ENCODE measurements around the gene CBY3. TPM values are rescaled to one million over a fixed set of nuclear protein-coding genes. Genes with fewer than 3 reads are reported as not detected.
"Not testable (repeated sequence)": the region's sequence is repeated elsewhere in the genome, so short reads cannot be mapped to it uniquely, and the experiment has no call there.

CBY3 gene
- total RNA-seq, 8 experiments from 2014 or later, result 0.61 to 3.3 (median 1.8) TPM

- H3K4me3 ChIP-seq; in situ Hi-C loops (cut with MboI; ENCODE audit: low pct_unique_long_range_greater_than_20kb in 2 of 9, low sequenced_read_pairs in 9 of 9, unreplicated experiment in 9 of 9); H3K27ac ChIP-seq; H3K4me1 ChIP-seq (replicated peaks in 1 of 2): not testable (repeated sequence)
- ATAC-seq (replicated peaks in 6 of 8), result peak; percentile 92 to 97 (median 96)
- no CpG with 5 or more reads among the region's 50 CpGs for WGBS, 10 experiments
Measured at GRCh38 chr5:179657302-179658178, 23.3 kb downstream of the CBY3 start.

- in situ Hi-C loops (cut with MboI; ENCODE audit: low pct_unique_long_range_greater_than_20kb in 2 of 9, low sequenced_read_pairs in 9 of 9, unreplicated experiment in 9 of 9); ATAC-seq (replicated peaks in 6 of 8); H3K4me1 ChIP-seq (replicated peaks in 1 of 2); H3K27ac ChIP-seq; H3K4me3 ChIP-seq: not testable (repeated sequence)
- 67 to 100% (median 100%) methylated on average over 1 of the region's 2 CpGs; no CpG with 5 or more reads in 5 of the 10 experiments for WGBS, 10 experiments
Measured at GRCh38 chr5:179653135-179653534, 27.7 kb downstream of the CBY3 start.

GRCh38 chr5:179650245-179650644 is 30.6 kb downstream of the CBY3 start:
- H3K27ac ChIP-seq; ATAC-seq (replicated peaks in 6 of 8); in situ Hi-C loops (cut with MboI; ENCODE audit: low pct_unique_long_range_greater_than_20kb in 2 of 9, low sequenced_read_pairs in 9 of 9, unreplicated experiment in 9 of 9); H3K4me3 ChIP-seq; H3K4me1 ChIP-seq (replicated peaks in 1 of 2): not testable (repeated sequence)
- WGBS, 10 experiments, result no CpG with 5 or more reads among the region's 26 CpGs

GRCh38 chr5:179649166-179649703 is 31.6 kb downstream of the CBY3 start:
- ATAC-seq (replicated peaks in 6 of 8), result peak in 4 of 8 experiments; percentile 20 to 85 (median 30)
- in situ Hi-C loops (cut with MboI; ENCODE audit: low pct_unique_long_range_greater_than_20kb in 2 of 9, low sequenced_read_pairs in 9 of 9, unreplicated experiment in 9 of 9); H3K27ac ChIP-seq; H3K4me3 ChIP-seq; H3K4me1 ChIP-seq (replicated peaks in 1 of 2): not testable (repeated sequence)
- WGBS, 10 experiments, result 92% methylated on average over 2 of the region's 10 CpGs; no CpG with 5 or more reads in 9 of the 10 experiments

- no peak overlapping the region for H3K4me3 ChIP-seq
- in situ Hi-C loops (cut with MboI; ENCODE audit: low pct_unique_long_range_greater_than_20kb in 2 of 9, low sequenced_read_pairs in 9 of 9, unreplicated experiment in 9 of 9), result no loop called here
- H3K4me1 ChIP-seq (replicated peaks in 1 of 2), result peaks cover 0 to 2% of the 10 kb centered on the region in 2 donors
- ATAC-seq (replicated peaks in 6 of 8), result peak in 1 of 8 experiments; percentile 10
- 100% methylated on average over 1 of the region's 9 CpGs; no CpG with 5 or more reads in 8 of the 10 experiments for WGBS, 10 experiments
- H3K27ac ChIP-seq, result no peak overlapping the region
Measured at GRCh38 chr5:179648410-179648809, 32.4 kb downstream of the CBY3 start.

GRCh38 chr5:179644766-179645165 is 36.1 kb downstream of the CBY3 start:
- H3K27ac ChIP-seq; ATAC-seq (replicated peaks in 6 of 8); H3K4me1 ChIP-seq (replicated peaks in 1 of 2); H3K4me3 ChIP-seq; in situ Hi-C loops (cut with MboI; ENCODE audit: low pct_unique_long_range_greater_than_20kb in 2 of 9, low sequenced_read_pairs in 9 of 9, unreplicated experiment in 9 of 9): not testable (repeated sequence)
- 80 to 100% methylated on average over 1 to 2 of the region's 5 CpGs; no CpG with 5 or more reads in 8 of the 10 experiments for WGBS, 10 experiments

GRCh38 chr5:179643141-179643920 is 37.5 kb downstream of the CBY3 start:
- H3K4me1 ChIP-seq (replicated peaks in 1 of 2); in situ Hi-C loops (cut with MboI; ENCODE audit: low pct_unique_long_range_greater_than_20kb in 2 of 9, low sequenced_read_pairs in 9 of 9, unreplicated experiment in 9 of 9); ATAC-seq (replicated peaks in 6 of 8); H3K27ac ChIP-seq; H3K4me3 ChIP-seq: not testable (repeated sequence)
- WGBS, 10 experiments, result 71 to 100% (median 80%) methylated on average over 1 to 8 of the region's 16 CpGs; no CpG with 5 or more reads in 3 of the 10 experiments

GRCh38 chr5:179642626-179643025 is 38.2 kb downstream of the CBY3 start:
- H3K4me1 ChIP-seq (replicated peaks in 1 of 2); H3K4me3 ChIP-seq; ATAC-seq (replicated peaks in 6 of 8); H3K27ac ChIP-seq; in situ Hi-C loops (cut with MboI; ENCODE audit: low pct_unique_long_range_greater_than_20kb in 2 of 9, low sequenced_read_pairs in 9 of 9, unreplicated experiment in 9 of 9): not testable (repeated sequence)
- 80 to 100% methylated on average over 1 to 3 of the region's 17 CpGs; no CpG with 5 or more reads in 8 of the 10 experiments for WGBS, 10 experiments

- ATAC-seq (replicated peaks in 6 of 8); H3K4me3 ChIP-seq; in situ Hi-C loops (cut with MboI; ENCODE audit: low pct_unique_long_range_greater_than_20kb in 2 of 9, low sequenced_read_pairs in 9 of 9, unreplicated experiment in 9 of 9); H3K27ac ChIP-seq; H3K4me1 ChIP-seq (replicated peaks in 1 of 2): not testable (repeated sequence)
- no CpG with 5 or more reads among the region's 4 CpGs for whole genome bisulfite sequencing, 10 experiments
Measured at GRCh38 chr5:179641745-179642144, 39.1 kb downstream of the CBY3 start.

GRCh38 chr5:179639296-179639695 is 41.5 kb downstream of the CBY3 start:
- H3K4me3 ChIP-seq; in situ Hi-C loops (cut with MboI; ENCODE audit: low pct_unique_long_range_greater_than_20kb in 2 of 9, low sequenced_read_pairs in 9 of 9, unreplicated experiment in 9 of 9); H3K27ac ChIP-seq; H3K4me1 ChIP-seq (replicated peaks in 1 of 2); ATAC-seq (replicated peaks in 6 of 8): not testable (repeated sequence)
- WGBS, 10 experiments, result 40 to 100% (median 91%) methylated on average over 1 to 8 of the region's 11 CpGs; no CpG with 5 or more reads in 3 of the 10 experiments

- ATAC-seq (replicated peaks in 6 of 8), result peak; percentile 94 to 98 (median 96)
- WGBS, 10 experiments, result no CpG with 5 or more reads among the region's 49 CpGs
- H3K4me1 ChIP-seq (replicated peaks in 1 of 2); in situ Hi-C loops (cut with MboI; ENCODE audit: low pct_unique_long_range_greater_than_20kb in 2 of 9, low sequenced_read_pairs in 9 of 9, unreplicated experiment in 9 of 9); H3K27ac ChIP-seq; H3K4me3 ChIP-seq: not testable (repeated sequence)
Measured at GRCh38 chr5:179634370-179635172, 46.3 kb downstream of the CBY3 start.

GRCh38 chr5:179633501-179634369 is 47.1 kb downstream of the CBY3 start:
- ATAC-seq (replicated peaks in 6 of 8), result peak in 2 of 8 experiments; percentile 73 to 75
- peak overlapping the region; percentile 24 to 33 (median 26) for H3K4me3 ChIP-seq
- WGBS, 10 experiments, result 38 to 96% (median 86%) methylated on average over 2 to 9 of the region's 38 CpGs
- H3K4me1 ChIP-seq (replicated peaks in 1 of 2); H3K27ac ChIP-seq; in situ Hi-C loops (cut with MboI; ENCODE audit: low pct_unique_long_range_greater_than_20kb in 2 of 9, low sequenced_read_pairs in 9 of 9, unreplicated experiment in 9 of 9): not testable (repeated sequence)
